ENCODE data around the gene MRC1. TPM values are rescaled to one million over a fixed set of nuclear protein-coding genes. Genes with fewer than 3 reads are reported as not detected.

The MRC1 gene
- total RNA-seq, 1 experiment from 2014 or later: not detected

DNA sequence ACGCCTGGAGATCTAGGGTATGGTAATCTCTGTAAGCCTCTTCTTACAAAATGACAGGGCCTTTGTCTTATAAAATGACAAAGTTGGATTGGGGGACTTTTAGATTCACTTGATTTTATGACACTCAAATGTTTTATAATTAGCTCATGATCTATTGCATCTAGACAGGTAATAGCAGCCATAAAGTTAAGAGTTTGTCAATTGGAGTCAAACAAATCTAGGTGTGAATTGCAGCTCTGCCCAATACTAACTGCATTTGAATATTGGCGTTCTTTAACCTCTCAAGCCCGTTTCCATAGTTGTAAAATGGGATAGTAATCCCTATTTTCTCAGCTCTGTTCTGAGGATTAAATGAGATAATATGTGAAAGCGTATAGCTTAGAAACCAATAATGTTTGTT, 14.1 kb upstream of the MRC1 start:
- DNase-seq (ENCODE audit: low read depth): no peak

- DNase-seq (ENCODE audit: low read depth): no peak
Measured at GRCh38 chr10:17795813-17796594, 13.1 kb upstream of the MRC1 start.

DNA sequence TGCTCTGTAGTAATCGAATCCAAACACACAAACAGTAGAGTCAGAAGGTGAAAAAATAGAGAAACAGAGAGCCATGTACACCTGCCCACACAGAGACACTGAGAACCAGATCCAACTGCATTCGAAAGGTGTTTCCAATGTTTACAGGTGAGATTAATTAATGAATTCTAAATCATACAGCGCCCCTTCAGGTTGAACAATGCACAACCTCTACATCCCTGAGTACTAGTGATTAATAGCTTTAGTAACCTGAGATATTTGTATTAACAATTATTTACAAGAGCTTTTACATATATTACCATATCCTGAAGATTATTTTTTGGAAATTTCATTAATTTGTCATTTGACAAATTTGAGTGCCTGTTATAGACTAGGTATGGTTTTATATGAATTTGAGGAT, 7.6 kb upstream of the MRC1 start:
- DNase-seq (ENCODE audit: low read depth): no peak

DNA sequence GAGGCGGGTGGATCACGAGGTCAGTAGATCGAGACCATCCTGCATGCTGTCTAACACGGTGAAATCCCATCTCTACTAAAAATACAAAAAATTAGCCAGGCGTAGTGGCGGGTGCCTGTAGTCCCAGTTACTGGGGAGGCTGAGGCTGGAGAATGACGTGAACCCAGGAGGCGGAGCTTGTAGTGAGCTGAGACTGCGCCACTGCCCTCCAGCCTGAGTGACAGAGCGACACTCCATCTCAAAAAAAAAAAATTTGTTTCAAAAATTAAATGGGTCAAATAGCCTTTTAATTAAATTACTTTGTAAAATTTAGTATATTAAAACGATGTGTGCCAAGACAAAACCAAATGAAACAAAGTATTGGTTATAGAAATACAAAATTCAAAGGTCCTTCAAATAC, 6.8 kb upstream of the MRC1 start:
- DNase-seq (ENCODE audit: low read depth): no peak

DNA sequence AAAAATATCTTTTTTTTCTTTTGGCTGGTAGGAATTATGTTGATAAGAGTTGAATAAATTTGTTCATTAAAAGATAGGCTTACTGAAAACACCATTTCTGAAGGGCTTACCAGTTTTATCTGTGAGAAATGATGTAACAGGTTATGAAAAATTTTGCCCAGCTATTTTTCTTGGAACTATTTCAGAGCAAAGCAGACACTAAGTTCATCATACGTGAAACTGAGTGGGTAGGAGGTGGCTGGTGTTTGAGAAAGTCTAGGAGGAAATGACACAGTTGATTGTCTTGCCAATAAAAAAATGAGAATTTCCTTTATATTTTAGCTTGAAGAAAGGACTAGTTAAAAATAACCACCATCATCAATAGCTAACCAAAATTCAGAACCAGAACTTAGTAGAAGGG, 6.2 kb upstream of the MRC1 start:
- no peak for DNase-seq (ENCODE audit: low read depth)

GRCh38 chr10:17805330-17805729, 3.8 kb upstream of the MRC1 start:
- DNase-seq (ENCODE audit: low read depth): no peak

DNA sequence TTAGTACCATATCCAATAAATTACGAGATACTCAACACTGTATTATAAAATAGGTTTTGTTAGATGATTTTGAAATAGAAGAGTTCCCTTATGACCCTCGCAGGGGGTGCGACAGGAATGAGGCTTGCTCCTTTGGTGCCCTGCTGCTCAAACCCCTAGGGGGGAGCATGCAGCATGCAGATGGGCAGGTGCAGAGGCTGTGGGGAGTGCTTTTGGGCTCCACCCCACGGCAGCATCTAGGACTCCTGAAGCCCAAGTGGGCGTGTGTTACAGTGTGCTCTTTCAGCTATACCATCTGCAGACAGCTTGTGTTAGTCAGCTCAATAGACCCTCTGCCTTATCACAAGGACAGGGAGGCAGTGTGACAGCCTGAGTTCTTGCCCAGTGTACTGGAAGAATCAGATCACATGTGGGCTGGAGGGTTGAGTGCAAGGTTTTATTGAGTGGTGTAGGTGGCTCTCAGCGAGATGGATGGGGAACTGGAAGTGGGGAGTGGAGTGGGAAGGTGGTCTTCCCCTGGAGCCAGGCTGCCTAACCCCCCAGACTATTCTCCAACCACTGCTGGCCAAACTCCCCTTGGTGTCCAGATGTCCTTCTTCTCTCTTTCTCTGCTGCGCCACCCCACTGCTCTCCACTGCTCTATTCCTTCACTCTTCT, 3.1 kb upstream of the MRC1 start:
- no peak for DNase-seq (ENCODE audit: low read depth)

DNA sequence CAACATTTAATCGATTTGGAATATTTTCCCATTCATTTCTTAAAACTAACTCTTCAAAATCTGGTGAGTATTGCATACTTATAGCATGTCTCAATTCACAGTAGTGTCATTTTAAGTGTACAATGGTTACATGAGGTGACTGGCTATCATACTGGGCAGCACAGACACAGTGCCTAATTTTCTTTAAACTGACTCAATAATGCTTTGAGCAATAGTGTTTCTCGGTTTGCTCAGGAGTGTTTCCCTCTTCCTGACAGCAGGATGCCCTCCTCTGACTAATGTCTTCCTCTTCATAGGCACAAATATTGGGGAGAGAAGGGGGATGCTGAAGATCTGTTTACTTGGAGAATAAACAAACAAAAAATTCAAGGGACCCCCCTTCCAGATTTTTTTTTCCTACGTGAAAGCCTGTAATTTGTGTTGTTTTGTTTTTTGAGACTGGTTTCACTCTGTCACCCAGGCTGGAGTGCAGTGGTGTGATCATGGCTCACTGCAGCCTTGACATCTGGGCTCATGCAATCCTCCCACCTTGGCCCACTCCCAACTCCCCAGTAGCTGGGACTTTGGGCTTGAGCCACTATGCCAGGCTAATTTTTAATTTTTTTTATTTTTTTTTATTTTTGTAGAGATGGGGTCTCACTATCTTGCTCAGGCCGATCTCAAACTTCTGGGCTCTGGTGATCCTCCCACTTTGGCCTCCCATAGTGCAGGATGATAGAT, 2.2 kb downstream of the MRC1 start:
- no peak for DNase-seq (ENCODE audit: low read depth)

- no peak for DNase-seq (ENCODE audit: low read depth)
Measured at GRCh38 chr10:17814973-17815372, 5.8 kb downstream of the MRC1 start.

DNA sequence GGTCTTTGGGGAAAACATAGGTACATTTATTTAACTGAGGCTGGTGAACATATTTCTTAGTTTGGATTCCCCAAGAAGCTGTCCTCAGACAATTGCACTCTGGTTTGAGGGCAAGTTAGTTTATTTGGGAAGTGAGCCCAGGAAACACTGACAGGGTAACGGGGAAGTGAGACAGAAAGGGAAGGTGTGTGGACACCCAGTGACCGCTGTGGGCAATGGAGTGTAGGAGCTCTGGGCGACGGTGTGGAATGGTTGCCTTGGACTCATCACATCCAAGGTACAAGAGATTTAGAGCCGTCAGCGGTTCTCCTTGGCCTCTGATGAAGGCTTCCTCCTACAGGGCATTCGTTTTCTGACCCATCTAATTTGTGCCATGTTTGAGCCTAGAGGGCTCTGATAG, 7.1 kb downstream of the MRC1 start:
- DNase-seq (ENCODE audit: low read depth): no peak

DNA sequence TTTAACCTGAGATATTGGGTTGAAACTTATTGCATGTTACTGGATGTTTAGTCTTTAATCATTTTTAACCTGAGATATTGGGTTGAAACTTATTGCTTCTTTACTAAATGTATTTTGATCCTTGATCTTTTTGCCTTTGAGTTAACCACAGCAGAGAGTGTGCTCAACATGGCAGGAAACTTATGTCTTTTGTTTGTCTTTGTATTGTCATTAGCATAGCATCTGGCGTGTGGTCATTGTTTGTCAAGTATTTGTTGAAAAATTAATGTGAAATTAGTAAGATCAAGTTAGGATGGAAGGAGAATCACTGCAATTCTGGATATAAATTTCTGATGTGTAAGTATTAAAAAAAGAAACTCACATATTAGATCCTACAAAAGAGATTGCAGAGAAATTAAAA, 8.2 kb downstream of the MRC1 start:
- no peak for DNase-seq (ENCODE audit: low read depth)

DNA sequence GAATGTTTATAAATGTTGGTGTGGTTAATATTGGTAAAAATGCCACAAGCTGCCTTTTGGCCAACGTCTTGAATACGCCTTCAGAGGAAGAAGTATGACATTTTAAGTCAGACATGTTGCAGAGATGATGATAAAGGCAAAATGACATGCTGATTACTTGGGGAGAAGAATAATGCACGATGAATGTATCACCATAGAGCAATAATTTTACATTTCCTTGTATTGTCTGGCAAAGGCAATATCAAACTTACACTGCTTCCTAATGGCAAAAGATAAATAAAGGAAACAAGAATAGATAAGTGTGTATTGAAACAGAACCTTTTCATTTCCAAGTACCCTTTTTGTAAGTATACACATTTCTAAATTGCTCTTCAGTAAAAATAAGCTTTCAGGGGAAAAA, 8.6 kb downstream of the MRC1 start:
- no peak for DNase-seq (ENCODE audit: low read depth)

DNA sequence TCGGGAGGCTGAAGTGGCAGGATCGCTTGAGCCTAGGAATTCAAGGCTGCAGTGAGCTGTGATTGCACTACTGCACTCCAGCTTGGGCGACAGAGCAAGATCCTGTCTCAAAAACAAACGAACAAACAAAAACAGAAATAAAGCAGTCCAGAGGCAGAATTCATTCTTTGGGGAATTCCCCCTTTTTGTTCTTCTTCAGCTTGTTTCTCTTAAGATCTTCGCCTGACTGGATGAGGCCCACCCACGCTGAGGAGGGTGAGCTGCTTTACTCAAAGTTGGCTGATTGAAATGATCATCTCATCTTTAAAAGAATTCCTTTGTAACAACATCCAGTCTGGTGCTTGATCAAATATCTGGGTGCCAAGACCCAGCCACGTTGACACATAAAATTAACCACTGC, 10.7 kb downstream of the MRC1 start:
- DNase-seq (ENCODE audit: low read depth): no peak

DNA sequence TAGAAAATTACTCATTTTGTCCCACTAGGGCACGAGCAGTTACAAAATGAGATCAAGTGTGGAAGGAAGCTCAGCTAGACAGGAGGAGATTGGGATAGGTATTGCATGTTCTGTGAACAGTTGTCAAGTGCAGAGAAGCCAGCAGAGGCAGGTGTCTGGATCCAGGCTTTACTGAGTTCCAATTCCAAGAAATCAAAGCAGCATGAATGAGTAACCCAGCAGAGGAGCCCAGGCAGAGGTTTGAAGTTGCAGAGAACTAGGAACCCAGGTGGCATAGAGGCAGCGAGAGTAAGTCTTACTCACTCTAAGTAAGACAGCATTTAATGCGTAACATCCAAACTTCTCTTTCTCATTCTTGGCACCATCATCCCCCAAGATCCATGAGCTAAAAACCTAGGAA, 11.8 kb downstream of the MRC1 start:
- DNase-seq (ENCODE audit: low read depth): no peak

- DNase-seq (ENCODE audit: low read depth): no peak
Measured at GRCh38 chr10:17821893-17822292, 12.7 kb downstream of the MRC1 start.

DNA sequence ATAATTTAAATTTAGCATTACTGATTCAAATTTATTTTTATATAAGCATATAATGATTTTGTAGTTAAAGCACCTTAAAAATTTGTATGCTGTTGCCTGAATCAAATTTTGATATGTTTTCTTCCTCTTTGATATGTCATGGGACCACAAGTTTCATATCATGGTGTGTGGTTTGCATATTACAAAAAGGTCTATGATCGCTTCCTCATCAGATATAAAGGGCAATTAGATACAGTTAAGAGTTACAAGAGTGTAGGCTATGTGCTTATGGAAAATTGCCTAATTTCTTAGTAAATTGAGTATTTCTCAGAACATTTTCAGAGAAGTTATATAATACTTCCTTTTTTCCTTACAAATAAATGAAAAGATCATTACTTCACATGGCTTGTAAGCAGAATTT, 22.2 kb downstream of the MRC1 start:
- DNase-seq (ENCODE audit: low read depth): no peak

GRCh38 chr10:17831896-17832295, 22.7 kb downstream of the MRC1 start:
- no peak for DNase-seq (ENCODE audit: low read depth)

DNA sequence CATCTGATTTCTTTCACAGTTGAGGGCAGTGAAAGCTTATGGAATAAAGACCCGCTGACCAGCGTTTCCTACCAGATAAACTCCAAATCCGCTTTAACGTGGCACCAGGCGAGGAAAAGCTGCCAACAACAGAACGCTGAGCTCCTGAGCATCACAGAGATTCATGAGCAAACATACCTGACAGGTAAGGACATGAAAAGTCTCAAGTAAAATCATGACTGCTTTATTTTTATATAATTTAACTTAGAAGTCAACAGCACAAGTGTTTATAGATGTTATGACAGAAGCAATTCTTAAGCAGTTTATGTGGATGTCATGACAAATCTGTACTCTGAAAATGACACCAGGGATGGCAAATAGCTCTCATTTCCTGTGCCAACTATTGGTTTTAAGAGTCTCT, 24.5 kb downstream of the MRC1 start:
- DNase-seq (ENCODE audit: low read depth): no peak

DNA sequence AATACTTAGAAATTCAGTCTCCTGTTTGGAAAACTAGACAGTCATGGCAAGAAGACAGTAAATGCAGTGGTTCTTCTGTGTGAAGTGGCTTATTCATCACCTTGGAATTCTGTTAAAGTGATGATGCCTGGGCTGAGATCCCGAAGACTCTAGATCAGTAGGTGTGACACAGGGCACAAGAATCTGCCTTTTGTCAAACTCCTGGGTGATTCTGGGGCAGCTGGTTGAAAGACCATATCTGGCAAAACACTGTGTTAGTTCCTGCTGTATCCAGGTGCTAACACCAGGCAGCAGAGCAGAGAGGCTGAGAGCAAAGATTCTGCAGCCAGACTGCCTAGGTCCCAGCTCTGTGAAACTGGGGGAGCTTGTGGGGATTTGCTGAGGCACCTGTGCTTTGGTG, 26.5 kb downstream of the MRC1 start:
- peak; percentile 85 for DNase-seq (ENCODE audit: low read depth)

DNA sequence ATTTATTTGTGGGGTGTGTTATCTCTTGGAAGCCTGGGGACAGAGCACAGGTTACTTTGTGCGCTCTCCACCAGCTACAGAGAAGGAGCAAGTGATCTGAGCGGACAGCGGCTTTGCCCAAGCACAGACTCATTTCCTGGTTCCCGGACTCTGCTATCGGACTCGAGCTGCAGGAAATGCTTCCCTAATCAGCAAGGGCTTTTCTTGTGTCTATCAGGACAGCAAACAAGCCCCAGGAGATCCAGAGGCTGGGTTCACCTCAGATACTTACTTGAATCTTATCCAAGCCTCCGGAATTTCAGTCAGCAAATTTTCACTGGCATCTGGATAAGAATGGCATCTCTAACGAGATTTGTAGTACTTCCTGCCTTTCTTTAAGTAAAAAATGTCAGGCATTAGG, 27.8 kb downstream of the MRC1 start:
- DNase-seq (ENCODE audit: low read depth): peak; percentile 46

- DNase-seq (ENCODE audit: low read depth): no peak
Measured at GRCh38 chr10:17838080-17838648, 29.0 kb downstream of the MRC1 start.

- DNase-seq (ENCODE audit: low read depth): peak; percentile 30
Measured at GRCh38 chr10:17841050-17841449, 31.9 kb downstream of the MRC1 start.
